ENCODE results near the gene GCNT1.

DNA sequence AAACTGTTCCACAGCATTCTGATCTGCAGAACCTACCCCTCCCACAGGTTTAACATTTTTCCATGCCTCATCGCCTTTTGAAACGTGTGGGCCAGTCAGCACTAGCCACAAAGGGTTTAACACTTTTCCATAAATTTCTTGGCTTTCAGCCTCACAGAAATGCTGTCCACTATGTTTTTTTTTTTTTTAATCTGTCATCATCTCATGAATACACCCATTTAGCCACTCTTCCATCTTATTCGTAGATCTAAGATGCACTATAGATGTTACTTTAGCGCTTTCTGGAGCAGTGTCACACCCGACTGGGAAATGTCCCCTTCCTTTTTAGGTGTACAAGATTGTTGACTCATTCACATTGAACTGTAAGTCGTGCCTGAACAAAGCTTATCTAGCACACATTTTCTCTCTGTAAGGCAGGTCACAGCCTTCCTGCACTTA lies 62.3 kb downstream of the GCNT1 start:
- TF ChIP-seq, protein P1, sequence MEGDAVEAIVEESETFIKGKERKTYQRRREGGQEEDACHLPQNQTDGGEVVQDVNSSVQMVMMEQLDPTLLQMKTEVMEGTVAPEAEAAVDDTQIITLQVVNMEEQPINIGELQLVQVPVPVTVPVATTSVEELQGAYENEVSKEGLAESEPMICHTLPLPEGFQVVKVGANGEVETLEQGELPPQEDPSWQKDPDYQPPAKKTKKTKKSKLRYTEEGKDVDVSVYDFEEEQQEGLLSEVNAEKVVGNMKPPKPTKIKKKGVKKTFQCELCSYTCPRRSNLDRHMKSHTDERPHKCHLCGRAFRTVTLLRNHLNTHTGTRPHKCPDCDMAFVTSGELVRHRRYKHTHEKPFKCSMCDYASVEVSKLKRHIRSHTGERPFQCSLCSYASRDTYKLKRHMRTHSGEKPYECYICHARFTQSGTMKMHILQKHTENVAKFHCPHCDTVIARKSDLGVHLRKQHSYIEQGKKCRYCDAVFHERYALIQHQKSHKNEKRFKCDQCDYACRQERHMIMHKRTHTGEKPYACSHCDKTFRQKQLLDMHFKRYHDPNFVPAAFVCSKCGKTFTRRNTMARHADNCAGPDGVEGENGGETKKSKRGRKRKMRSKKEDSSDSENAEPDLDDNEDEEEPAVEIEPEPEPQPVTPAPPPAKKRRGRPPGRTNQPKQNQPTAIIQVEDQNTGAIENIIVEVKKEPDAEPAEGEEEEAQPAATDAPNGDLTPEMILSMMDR (IDR thresholded peaks at IDR 0.05): no peak
- TF ChIP-seq POLR2A (IDR thresholded peaks at IDR 0.05): no peak

All from lower leg skin (tissue), 3 donors.